Hematopoietic multipotent progenitor cell (in vitro differentiated cells): ENCODE results near the gene KCNA5. TPM values are rescaled to one million over a fixed set of nuclear protein-coding genes. Genes with fewer than 3 reads are reported as not detected.

Source experiments
- total RNA-seq: library from RNA; depleted of rRNA; stranded (reverse); fragments of >200 nt; gene quantifications from one replicate; pipeline ENCODE4 v1.2.3, GENCODE V29; 2012

KCNA5 gene
- total RNA-seq, 1 donor: under 0.01 TPM

Other genes with a start within 250 kb of the KCNA5 start
- gene KCNA1, start 134.0 kb upstream of the KCNA5 start, total RNA-seq: under 0.01 TPM